H1 (cell line): ENCODE data around the gene MMP24. TPM values are rescaled to one million over a fixed set of nuclear protein-coding genes. Genes with fewer than 3 reads are reported as not detected.

Experiments
- CTCF ChIA-PET: fragments of 300-600 bp; sonication (Branson Sonifier 250); formaldehyde crosslinking; loops from one replicate; lab custom pipeline; 2021; ENCODE audit not compliant: partially characterized antibody; lab: Charles Lee
- POLR2A ChIA-PET: fragments of 300-600 bp; sonication (Branson Sonifier 250); formaldehyde crosslinking; loops from one replicate; lab custom pipeline; 2021; ENCODE audit warnings: inconsistent platforms; ENCODE audit not compliant: partially characterized antibody; lab: Charles Lee
- DNase-seq, 2 experiments: peaks; one replicate each; pipeline versions ENCODE4 v3.0.0 to v3.0.0-alpha.2; 2010 to 2022; ENCODE audit warnings: low spot score in 2 of 2, low read depth in 1 of 2, mixed read lengths in 1 of 2
- FAIRE-seq: peaks from 2 replicates; lab custom pipeline; 2011; peaks lifted over from hg19 to GRCh38; lab: Jason Lieb, UNC
- H2AFZ ChIP-seq: 2 replicates; pipeline ENCODE4 v1.8.1; 2012; ENCODE audit warnings: low read length, inconsistent platforms
- H2AK5ac ChIP-seq: 2 replicates; pipeline ENCODE4 v1.6.1; 2013; ENCODE audit warnings: low read depth, low read length
- H2BK120ac ChIP-seq: replicated peaks from 2 replicates; pipeline ENCODE3; 2013; ENCODE audit warnings: low read depth, low read length, inconsistent platforms
- H2BK12ac ChIP-seq: 2 replicates; pipeline ENCODE4 v1.6.1; 2013; ENCODE audit warnings: low read depth, low read length
- H2BK15ac ChIP-seq: 2 replicates; pipeline ENCODE4 v1.6.1; 2013; ENCODE audit warnings: low read length
- H2BK20ac ChIP-seq: 2 replicates; pipeline ENCODE4 v1.6.1; 2013; ENCODE audit warnings: low read length
- H2BK5ac ChIP-seq: 2 replicates; pipeline ENCODE4 v1.6.1; 2013; ENCODE audit warnings: low read depth, low read length
- H3K14ac ChIP-seq: 2 replicates; pipeline ENCODE4 v1.6.1; 2013; ENCODE audit warnings: inconsistent platforms; ENCODE audit not compliant: insufficient read length
- H3K18ac ChIP-seq: 2 replicates; pipeline ENCODE4 v1.6.1; 2013; ENCODE audit warnings: low read length; ENCODE audit errors: extremely low read depth
- H3K23ac ChIP-seq: 2 replicates; pipeline ENCODE4 v1.6.1; 2013; ENCODE audit warnings: inconsistent platforms; ENCODE audit not compliant: insufficient read length
- H3K23me2 ChIP-seq: 2 replicates; pipeline ENCODE4 v1.6.1; 2013; ENCODE audit warnings: low read depth, low read length
- H3K27ac ChIP-seq: 2 replicates; pipeline ENCODE4 v1.6.1; 2011; ENCODE audit warnings: low read depth, low read length, inconsistent platforms
- H3K27me3 ChIP-seq, 4 experiments: replicated peaks in 1 of 4; 1 replicate in 1 of 4; 2 replicates in 3 of 4; pipeline versions ENCODE4 v1.6.1 to v1.8.1; 2011 to 2013; ENCODE audit warnings: low read length in 3 of 4, mild to moderate bottlenecking in 3 of 4, inconsistent platforms in 2 of 4, mixed read lengths in 2 of 4, moderate library complexity in 1 of 4; ENCODE audit not compliant: control insufficient read depth in 3 of 4, insufficient read depth in 3 of 4; ENCODE audit errors: extremely low read depth in 1 of 4
- H3K36me3 ChIP-seq, 4 experiments: 2 replicates each; pipeline versions ENCODE4 v1.6.1 to v1.8.1; 2011 to 2013; ENCODE audit warnings: mild to moderate bottlenecking in 4 of 4, low read length in 3 of 4, moderate library complexity in 2 of 4, control low read depth in 1 of 4, inconsistent platforms in 1 of 4; ENCODE audit not compliant: insufficient read depth in 4 of 4, control insufficient read depth in 2 of 4
- H3K4ac ChIP-seq: replicated peaks from 2 replicates; pipeline ENCODE3; 2013; ENCODE audit warnings: low read length, low read depth, mixed read lengths, inconsistent platforms; ENCODE audit not compliant: insufficient read length
- H3K4me1 ChIP-seq, 4 experiments: replicated peaks in 1 of 4; 1 replicate in 1 of 4; 2 replicates in 3 of 4; pipeline versions ENCODE4 v1.6.1 to v1.8.1; 2011 to 2013; ENCODE audit warnings: low read length in 3 of 4, inconsistent platforms in 2 of 4, mixed read lengths in 1 of 4; ENCODE audit not compliant: insufficient read depth in 4 of 4, control insufficient read depth in 3 of 4
- H3K4me2 ChIP-seq, 2 experiments: 2 replicates each; pipeline versions ENCODE4 v1.6.1 to v1.8.1; 2011 to 2013; ENCODE audit warnings: low read depth in 2 of 2, low read length in 2 of 2, control low read depth in 1 of 2, inconsistent platforms in 1 of 2, mild to moderate bottlenecking in 1 of 2; ENCODE audit not compliant: insufficient read depth in 1 of 2
- H3K4me3 ChIP-seq, 4 experiments: fragments of 200-600, 300-600 bp in 1 of 4; sonication (generic), shearing (Covaris generic), sonication (Bioruptor Twin) in 1 of 4; 2 replicates each; pipeline versions ENCODE4 v1.5.1 to v1.8.1; 2011 to 2016; ENCODE audit warnings: low read length in 4 of 4, low read depth in 3 of 4, control low read depth in 2 of 4, inconsistent platforms in 2 of 4, mild to moderate bottlenecking in 2 of 4, mixed read lengths in 1 of 4, moderate library complexity in 1 of 4; ENCODE audit not compliant: insufficient read depth in 2 of 4; ENCODE audit errors: extremely low read depth in 1 of 4
- H3K56ac ChIP-seq: replicated peaks from 2 replicates; pipeline ENCODE3; 2013; ENCODE audit warnings: low read depth, mild to moderate bottlenecking, mixed read lengths, low read length, inconsistent platforms; ENCODE audit not compliant: insufficient read length
- H3K79me1 ChIP-seq: 2 replicates; pipeline ENCODE4 v1.6.1; 2013; ENCODE audit warnings: low read depth, low read length, control low read depth
- H3K79me2 ChIP-seq, 2 experiments: 2 replicates each; pipeline versions ENCODE4 v1.6.1 to v1.8.1; 2012 to 2013; ENCODE audit warnings: low read length in 2 of 2, mild to moderate bottlenecking in 2 of 2, inconsistent platforms in 1 of 2; ENCODE audit not compliant: insufficient read depth in 2 of 2, control insufficient read depth in 1 of 2
- H3K9ac ChIP-seq, 4 experiments: replicated peaks in 1 of 4; 1 replicate in 1 of 4; 2 replicates in 3 of 4; pipeline versions ENCODE4 v1.6.1 to v1.8.1; 2011 to 2013; ENCODE audit warnings: low read depth in 3 of 4, low read length in 3 of 4, control low read depth in 2 of 4, mild to moderate bottlenecking in 2 of 4, moderate library complexity in 2 of 4, inconsistent platforms in 1 of 4; ENCODE audit errors: extremely low read depth in 1 of 4
- H3K9me3 ChIP-seq, 2 experiments: 2 replicates each; pipeline versions ENCODE4 v1.6.1 to v1.8.1; 2012 to 2013; ENCODE audit warnings: mild to moderate bottlenecking in 2 of 2, moderate library complexity in 2 of 2, control low read depth in 1 of 2, inconsistent platforms in 1 of 2, low read depth in 1 of 2, low read length in 1 of 2, mixed read lengths in 1 of 2; ENCODE audit not compliant: insufficient read depth in 2 of 2
- H4K20me1 ChIP-seq, 2 experiments: replicated peaks in 1 of 2; 2 replicates each; pipeline versions ENCODE3 to v1.8.1; 2011 to 2013; ENCODE audit warnings: inconsistent platforms in 2 of 2, low read length in 2 of 2, mild to moderate bottlenecking in 1 of 2; ENCODE audit not compliant: insufficient read depth in 2 of 2, control insufficient read depth in 1 of 2
- H4K5ac ChIP-seq: 2 replicates; pipeline ENCODE4 v1.6.1; 2013; ENCODE audit warnings: low read length, low read depth, mixed read lengths, inconsistent platforms; ENCODE audit not compliant: insufficient read length
- H4K8ac ChIP-seq: 2 replicates; pipeline ENCODE4 v1.8.0; 2013; ENCODE audit warnings: mild to moderate bottlenecking, moderate library complexity, low read length, inconsistent platforms; ENCODE audit not compliant: insufficient read depth; ENCODE audit errors: extremely low read depth
- H4K91ac ChIP-seq: replicated peaks from 2 replicates; pipeline ENCODE3; 2013; ENCODE audit warnings: low read length, mixed read lengths, inconsistent platforms; ENCODE audit not compliant: insufficient read length
- BRCA1 ChIP-seq: IDR thresholded peaks from 2 replicates; pipeline ENCODE4 v1.6.1; 2012; ENCODE audit warnings: low read depth, low read length, improper control_type of control experiment
- CHD2 ChIP-seq: IDR thresholded peaks from 2 replicates; pipeline ENCODE4 v1.6.1; 2012; ENCODE audit warnings: low read length, improper control_type of control experiment
- JUN ChIP-seq: IDR thresholded peaks from 2 replicates; pipeline ENCODE4 v1.6.1; 2011; ENCODE audit warnings: low read depth, mild to moderate bottlenecking, improper control_type of control experiment, low read length
- KDM1A ChIP-seq: fragments of 200-600, 300-600 bp; sonication (generic); IDR thresholded peaks from 2 replicates; pipeline ENCODE4 v1.7.1; 2016; ENCODE audit warnings: mild to moderate bottlenecking, low read length, borderline replicate concordance
- RAD21 ChIP-seq, 2 experiments: IDR thresholded peaks in 1 of 2; conservative IDR thresholded peaks in 1 of 2; 2 replicates each; pipeline ENCODE4 v1.6.1; 2011; ENCODE audit warnings: low read depth in 2 of 2, low read length in 2 of 2, improper control_type of control experiment in 1 of 2, inconsistent platforms in 1 of 2, mild to moderate bottlenecking in 1 of 2, moderate library complexity in 1 of 2
- RNF2 ChIP-seq: fragments of 200-900, 300-1000 bp; sonication (generic); IDR thresholded peaks from 2 replicates; pipeline ENCODE4 v1.7.1; 2016; ENCODE audit warnings: borderline replicate concordance, low read depth, mild to moderate bottlenecking, antibody characterized with exemption, low read length; ENCODE audit not compliant: poor library complexity, severe bottlenecking; ENCODE audit errors: missing control alignments
- RXRA ChIP-seq: IDR thresholded peaks from 2 replicates; pipeline ENCODE4 v1.6.1; 2011; ENCODE audit warnings: low read depth, mild to moderate bottlenecking, low read length, moderate library complexity; ENCODE audit not compliant: insufficient read depth
- SP1 ChIP-seq: IDR thresholded peaks from 2 replicates; pipeline ENCODE4 v1.6.1; 2011; ENCODE audit warnings: low read depth, low read length
- TAF7 ChIP-seq: optimal IDR thresholded peaks from 2 replicates; pipeline ENCODE3; 2011; ENCODE audit warnings: low read depth, mild to moderate bottlenecking, inconsistent platforms, low read length, moderate library complexity, borderline replicate concordance
- WGBS, 2 experiments: shearing (Covaris generic) in 1 of 2; methylation state at CpG; one replicate each; pipeline versions ENCODE4 v1.1.6 to v1.1.7; 2013 to 2015; ENCODE audit warnings: low lambda C conversion rate in 2 of 2, mixed read lengths in 2 of 2, inconsistent platforms in 1 of 2, low coverage in 1 of 2, missing lambda C conversion rate in 1 of 2; ENCODE audit not compliant: insufficient replicate concordance in 2 of 2, insufficient coverage in 1 of 2, insufficient read length in 1 of 2; ENCODE audit errors: extremely low coverage in 1 of 2, missing lambda C conversion rate in 1 of 2; 5-methylcytosine and 5-hydroxymethylcytosine counted together
- polyA plus RNA-seq, 7 experiments: library from polyadenylated mRNA; depleted of rRNA in 3 of 7; stranded (reverse) in 5 of 7; unstranded in 2 of 7; fragments of >200 nt in 5 of 7; fragments of 200-250 nt in 2 of 7; gene quantifications; 1 replicate in 5 of 7; 2 replicates in 1 of 7; 4 replicates in 1 of 7; pipeline versions ENCODE4 v1.2.1 to v1.2.3, GENCODE V29; 2011 to 2013; ENCODE audit warnings: missing spikeins in 2 of 7, mixed read lengths in 2 of 7
- total RNA-seq: library from RNA; stranded (reverse); fragmentation: NEBNext Ultra II Directional; extraction: Animal tissue kit (Norgen Biotek cat#: 25700); gene quantifications from 2 replicates; pipeline ENCODE4 v1.2.1, GENCODE V29; 2021

The MMP24 gene
- total and polyA plus RNA-seq, 2 of the 8 experiments (the other 6 are each of a cell fraction or from before 2014, with no cell fraction given), result 18.8 to 21.4 TPM

GRCh38 chr20:35277127-35277526 lies 50.6 kb downstream of the MMP24 start:
- FAIRE-seq (no peak), DNase-seq (no peak)
- Histone ChIP-seq H3K14ac (no peak overlapping the region), H4K91ac (peak overlapping the region; percentile 40), H3K4me2 (peak overlapping the region; percentile 71 to 95), H3K9me3 (no peaks in the 10 kb centered on the region), H4K8ac (no peak overlapping the region), H3K4me1 (peaks cover 5 to 9% (median 7%) of the 10 kb centered on the region in 4 experiments; a peak in 6 of 7 replicates), H2AK5ac (no peak overlapping the region), H2AFZ (no peak overlapping the region), H3K79me2 (peaks cover 0 to 7% of the 10 kb centered on the region in 2 experiments; a peak in 2 of 4 replicates), H3K27me3 (no peaks in the 10 kb centered on the region), H3K56ac (peak overlapping the region; percentile 70), H3K4me3 (peak overlapping the region; percentile 40 to 73 (median 66)), H2BK20ac (no peak overlapping the region), H4K5ac (peak overlapping the region; percentile 88), H3K9ac (peak overlapping the region; percentile 39 to 72 (median 60); a peak in 6 of 7 replicates), H2BK120ac (no peak overlapping the region), H3K4ac (no peak overlapping the region), H2BK5ac (peak overlapping the region; percentile 88; the same call in 1 of the 2 replicates), H2BK15ac (0 out of 2 replicates have a peak overlapping the region, but pooled peaks have one; percentile 61), H3K18ac (peak overlapping the region; percentile 60), H2BK12ac (no peak overlapping the region), H3K23ac (no peak overlapping the region), H3K27ac (0 out of 2 replicates have a peak overlapping the region, but pooled peaks have one; percentile 22), H3K79me1 (peaks cover 4% of the 10 kb centered on the region; the same call in 1 of the 2 replicates), H3K23me2 (peaks cover 4% of the 10 kb centered on the region; the same call in 1 of the 2 replicates), H4K20me1 (peaks cover 7 to 12% of the 10 kb centered on the region in 2 experiments), H3K36me3 (peaks cover 22 to 35% (median 27%) of the 10 kb centered on the region in 4 experiments)
- TF ChIP-seq CHD2 (no peak), JUN (no peak), BRCA1 (no peak), RAD21 (IDR thresholded peaks at IDR 0.05 in 1 of 2, conservative IDR thresholded peaks at IDR 0.05 in 1 of 2; ENCODE audit: low read depth in 2 of 2, low read length in 2 of 2) (no peak), RXRA (no peak), SP1 (no peak), RNF2 (no peak), TAF7 (peak; percentile 44), KDM1A (no peak)
- ChIA-PET POLR2A (interaction anchor here (1.0 to 7.9 kb wide), 12 partner anchors 11 to 458 kb away, joined by 3 to 98 read pairs (median 4); partner anchors contain the start of genes EDEM2, FAM83C and MMP24), CTCF (interaction anchor here (0.6 to 11.1 kb wide), 4 partner anchors 17 to 110 kb away, joined by 3 to 104 read pairs (median 3); no protein-coding TSS in a partner anchor)
- WGBS, 2 experiments, result 35% methylated on average over 10 of the region's 10 CpGs; no CpG with 5 or more reads in 1 of the 2 experiments
